Endothelial cell of umbilical vein (primary cell): ENCODE data around the gene TRMT10B. TPM values are rescaled to one million over a fixed set of nuclear protein-coding genes. Genes with fewer than 3 reads are reported as not detected.

Experiments
- BruUV-seq: library from RNA; stranded (reverse); fragments of 400-500 nt; replicated peaks from 2 replicates; lab custom pipeline; 2021; lab: Mats Ljungman, UMichigan
- CTCF ChIA-PET: fragments of 300-600, 350-600 bp; sonication (Branson Sonifier 250); formaldehyde crosslinking; loops from one replicate; lab custom pipeline; 2021; ENCODE audit warnings: antibody characterized with exemption, inconsistent platforms; lab: Charles Lee
- POLR2A ChIA-PET: fragments of 300-600, 350-600 bp; sonication (Branson Sonifier 250); formaldehyde crosslinking; loops from one replicate; lab custom pipeline; 2021; ENCODE audit warnings: antibody characterized with exemption, inconsistent platforms; lab: Charles Lee
- DNase-seq: peaks from one replicate; pipeline ENCODE4 v3.0.0-alpha.2; 2011; ENCODE audit warnings: low read depth, low spot score
- FAIRE-seq: peaks from 2 replicates; lab custom pipeline; 2011; peaks lifted over from hg19 to GRCh38; lab: Jason Lieb, UNC
- H2AFZ ChIP-seq: 2 replicates; pipeline ENCODE4 v1.6.0; 2012; ENCODE audit warnings: low read depth, low read length, control low read depth, inconsistent platforms
- H3K27ac ChIP-seq: 2 replicates; pipeline ENCODE4 v1.5.1; 2011; ENCODE audit warnings: low read depth, mild to moderate bottlenecking, control low read depth, low read length, moderate library complexity; ENCODE audit not compliant: insufficient read depth
- H3K27me3 ChIP-seq, 2 experiments: 2 replicates each; pipeline versions ENCODE4 v1.6.0 to v1.6.1; 2011; ENCODE audit warnings: low read length in 2 of 2, mixed read lengths in 1 of 2; ENCODE audit not compliant: control insufficient read depth in 2 of 2, insufficient read depth in 2 of 2
- H3K36me3 ChIP-seq, 2 experiments: 2 replicates in 1 of 2; 3 replicates in 1 of 2; pipeline ENCODE4 v1.5.1; 2011; ENCODE audit warnings: low read length in 2 of 2, mild to moderate bottlenecking in 1 of 2, moderate library complexity in 1 of 2; ENCODE audit not compliant: control insufficient read depth in 2 of 2, insufficient read depth in 2 of 2; ENCODE audit errors: extremely low read depth in 1 of 2
- H3K4me1 ChIP-seq: 3 replicates; pipeline ENCODE4 v1.5.1; 2011; ENCODE audit warnings: mild to moderate bottlenecking, low read length; ENCODE audit not compliant: control insufficient read depth, insufficient read depth; ENCODE audit errors: extremely low read depth
- H3K4me2 ChIP-seq: 2 replicates; pipeline ENCODE4 v1.6.1; 2011; ENCODE audit warnings: low read length, control low read depth, mixed read lengths; ENCODE audit not compliant: insufficient read depth
- H3K4me3 ChIP-seq, 3 experiments: fragments of 200-600 bp in 1 of 3; sonication (generic), shearing (Covaris generic) in 1 of 3; replicated peaks in 1 of 3; 2 replicates each; pipeline ENCODE4 v1.5.1; 2011 to 2016; ENCODE audit warnings: control low read depth in 3 of 3, low read length in 3 of 3, mild to moderate bottlenecking in 2 of 3, inconsistent platforms in 1 of 3, low read depth in 1 of 3, moderate library complexity in 1 of 3; ENCODE audit not compliant: insufficient read depth in 1 of 3
- H3K79me2 ChIP-seq: 2 replicates; pipeline ENCODE4 v1.6.0; 2012; ENCODE audit warnings: low read length, inconsistent platforms; ENCODE audit not compliant: control insufficient read depth, insufficient read depth
- H3K9ac ChIP-seq: replicated peaks from 2 replicates; pipeline ENCODE3; 2011; ENCODE audit warnings: low read length, control low read depth; ENCODE audit not compliant: insufficient read depth; ENCODE audit errors: extremely low read depth
- H3K9me1 ChIP-seq: replicated peaks from 3 replicates; pipeline ENCODE4 v1.6.0; 2011; ENCODE audit warnings: mild to moderate bottlenecking, low read length; ENCODE audit not compliant: control insufficient read depth, insufficient read depth; ENCODE audit errors: extremely low read depth
- H3K9me3 ChIP-seq: replicated peaks from 2 replicates; pipeline ENCODE4 v1.5.1; 2012; ENCODE audit warnings: low read length, inconsistent platforms; ENCODE audit not compliant: control insufficient read depth, insufficient read depth
- H4K20me1 ChIP-seq: replicated peaks from 2 replicates; pipeline ENCODE3; 2011; ENCODE audit warnings: mild to moderate bottlenecking, low read length; ENCODE audit not compliant: control insufficient read depth, insufficient read depth; ENCODE audit errors: extremely low read depth
- FOS ChIP-seq: IDR thresholded peaks from 2 replicates; pipeline ENCODE4 v1.6.1; 2011; ENCODE audit warnings: mild to moderate bottlenecking, low read length, moderate library complexity, borderline replicate concordance; ENCODE audit not compliant: insufficient read depth
- JUN ChIP-seq: IDR thresholded peaks from 2 replicates; pipeline ENCODE4 v1.6.1; 2011; ENCODE audit warnings: borderline replicate concordance, low read depth; ENCODE audit not compliant: insufficient read length, insufficient read depth
- MYC ChIP-seq: IDR thresholded peaks from one replicate; pipeline ENCODE4 v1.6.1; 2011; ENCODE audit warnings: mild to moderate bottlenecking, low read depth, low read length
- POLR2A ChIP-seq: IDR thresholded peaks from 2 replicates; pipeline ENCODE4 v1.6.1; 2012; ENCODE audit warnings: low read depth, mild to moderate bottlenecking, control low read depth, low read length
- POLR2AphosphoS5 ChIP-seq: IDR thresholded peaks from 2 replicates; pipeline ENCODE4 v1.6.1; 2012; ENCODE audit warnings: low read depth, mild to moderate bottlenecking, control low read depth, low read length, moderate library complexity; ENCODE audit not compliant: insufficient read depth
- dilution Hi-C: fragments of 300-500 bp; cut with MboI; formaldehyde crosslinking; loops from one replicate; pipeline ENCODE4 v1.15.0; 2019; ENCODE audit warnings: low sequenced_read_pairs; ENCODE audit not compliant: extremely low pct_ligation_motif_present
- intact Hi-C: fragments of 100-400 bp; cut with micrococcal nuclease; formaldehyde crosslinking; loops from one replicate; pipeline ENCODE4 v1.10.0; 2022
- polyA plus RNA-seq, 4 experiments: library from polyadenylated mRNA; depleted of rRNA in 3 of 4; stranded (reverse) in 3 of 4; unstranded in 1 of 4; fragments of >200 nt; gene quantifications; 2 replicates each; pipeline versions ENCODE4 v1.2.1 to v1.2.3, GENCODE V29; 2011 to 2012; ENCODE audit warnings: missing spikeins in 1 of 4
- total RNA-seq: library from RNA; stranded (reverse); gene quantifications from 2 replicates; pipeline ENCODE4 v1.2.3, GENCODE V29; 2021
- TF ChIP-seq, protein P1 (sequence below): IDR thresholded peaks from 2 replicates; pipeline ENCODE4 v1.6.1; 2011; ENCODE audit not compliant: insufficient read depth, insufficient read length
- TF ChIP-seq, protein P2 (sequence below), 2 donors: IDR thresholded peaks; 1 replicate in 1 of 2; 2 replicates in 1 of 2; pipeline ENCODE4 v1.5.1; 2011; ENCODE audit warnings: low read length in 2 of 2, mild to moderate bottlenecking in 2 of 2, moderate library complexity in 2 of 2, control low read depth in 1 of 2, inconsistent platforms in 1 of 2, low read depth in 1 of 2; ENCODE audit not compliant: insufficient read depth in 1 of 2; ENCODE audit errors: extremely low read depth in 1 of 2

The TRMT10B gene
- total and polyA plus RNA-seq, 2 donors (not counting 3 experiments of a cell fraction or from before 2014, with no cell fraction given), result 3.0 to 7.0 TPM

DNA sequence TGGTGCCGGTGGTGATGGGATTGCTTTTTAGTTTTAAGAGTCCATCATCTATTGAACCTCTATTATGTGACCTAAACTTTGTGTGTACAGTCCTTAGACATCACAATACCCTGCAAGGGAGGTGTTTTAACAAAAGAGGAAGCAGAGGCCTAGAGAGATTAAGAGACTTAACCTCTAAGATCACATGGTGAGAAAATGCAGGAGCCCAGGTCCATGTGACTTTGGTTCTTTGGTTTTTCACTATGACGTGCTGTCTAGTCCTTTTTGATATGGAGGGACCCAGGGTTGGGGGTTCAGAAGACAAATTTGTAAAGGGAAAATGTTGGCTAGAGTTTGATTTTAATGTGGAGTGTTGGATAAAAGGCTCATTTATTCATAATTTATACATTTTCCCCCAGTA is 34.1 kb upstream of the TRMT10B start:
- no peaks in the 10 kb centered on the region for H3K36me3 ChIP-seq
- no peak overlapping the region for H3K27ac ChIP-seq
- CTCF ChIA-PET, result no interaction called here
- no peaks in the 10 kb centered on the region for H3K9me3 ChIP-seq
- no peak overlapping the region for H2AFZ ChIP-seq
- dilution Hi-C loops (no loop called here), intact Hi-C loops (loop anchor here (10.0 kb wide), 1 partner anchor 1725 kb away; no protein-coding TSS in a partner anchor)
- FAIRE-seq (no peak), DNase-seq (no peak)
- H3K27me3 ChIP-seq, result peaks cover 4 to 8% of the 10 kb centered on the region in 2 experiments
- TF ChIP-seq, protein P1, sequence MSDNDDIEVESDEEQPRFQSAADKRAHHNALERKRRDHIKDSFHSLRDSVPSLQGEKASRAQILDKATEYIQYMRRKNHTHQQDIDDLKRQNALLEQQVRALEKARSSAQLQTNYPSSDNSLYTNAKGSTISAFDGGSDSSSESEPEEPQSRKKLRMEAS, result no peak
- TF ChIP-seq FOS, result no peak
- TF ChIP-seq, protein P2, sequence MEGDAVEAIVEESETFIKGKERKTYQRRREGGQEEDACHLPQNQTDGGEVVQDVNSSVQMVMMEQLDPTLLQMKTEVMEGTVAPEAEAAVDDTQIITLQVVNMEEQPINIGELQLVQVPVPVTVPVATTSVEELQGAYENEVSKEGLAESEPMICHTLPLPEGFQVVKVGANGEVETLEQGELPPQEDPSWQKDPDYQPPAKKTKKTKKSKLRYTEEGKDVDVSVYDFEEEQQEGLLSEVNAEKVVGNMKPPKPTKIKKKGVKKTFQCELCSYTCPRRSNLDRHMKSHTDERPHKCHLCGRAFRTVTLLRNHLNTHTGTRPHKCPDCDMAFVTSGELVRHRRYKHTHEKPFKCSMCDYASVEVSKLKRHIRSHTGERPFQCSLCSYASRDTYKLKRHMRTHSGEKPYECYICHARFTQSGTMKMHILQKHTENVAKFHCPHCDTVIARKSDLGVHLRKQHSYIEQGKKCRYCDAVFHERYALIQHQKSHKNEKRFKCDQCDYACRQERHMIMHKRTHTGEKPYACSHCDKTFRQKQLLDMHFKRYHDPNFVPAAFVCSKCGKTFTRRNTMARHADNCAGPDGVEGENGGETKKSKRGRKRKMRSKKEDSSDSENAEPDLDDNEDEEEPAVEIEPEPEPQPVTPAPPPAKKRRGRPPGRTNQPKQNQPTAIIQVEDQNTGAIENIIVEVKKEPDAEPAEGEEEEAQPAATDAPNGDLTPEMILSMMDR (IDR thresholded peaks at IDR 0.05; ENCODE audit: extremely low read depth in 1 of 2, insufficient read depth in 1 of 2, low read depth in 1 of 2, low read length in 2 of 2), result no peak
- no peak for TF ChIP-seq POLR2AphosphoS5
- TF ChIP-seq JUN, result no peak
- TF ChIP-seq MYC, result no peak
- TF ChIP-seq POLR2A, result no peak
- H3K9me1 ChIP-seq, result no peaks in the 10 kb centered on the region
- no peaks in the 10 kb centered on the region for H3K79me2 ChIP-seq
- no TSS peak for BruUV-seq
- no peaks in the 10 kb centered on the region for H3K4me1 ChIP-seq
- H4K20me1 ChIP-seq, result no peaks in the 10 kb centered on the region
- POLR2A ChIA-PET, result no interaction called here
- H3K4me2 ChIP-seq, result no peak overlapping the region
- H3K9ac ChIP-seq, result no peak overlapping the region
- no peak overlapping the region for H3K4me3 ChIP-seq
